HepG2 (cell line): Measurements from ENCODE around the gene ACVRL1. TPM values are rescaled to one million over a fixed set of nuclear protein-coding genes. Genes with fewer than 3 reads are reported as not detected.

Source experiments
- HMGXB3 ChIP-seq: sonication (generic); formaldehyde crosslinking; IDR thresholded peaks from 2 replicates; pipeline ENCODE4 v1.4.0; 2020; ENCODE audit warnings: missing genetic modification reagents, borderline replicate concordance
- KMT2A ChIP-seq: sonication (generic); formaldehyde crosslinking; IDR thresholded peaks from 2 replicates; pipeline ENCODE4 v1.4.0; 2020; ENCODE audit warnings: missing genetic modification reagents
- MXD3 ChIP-seq: IDR thresholded peaks from 2 replicates; pipeline ENCODE4 v1.6.1; 2016; ENCODE audit warnings: mild to moderate bottlenecking, missing biosample characterization, missing genetic modification reagents
- SMARCE1 ChIP-seq: fragments of 450-650 bp; IDR thresholded peaks from 2 replicates; pipeline ENCODE4 v1.6.1; 2017; ENCODE audit warnings: borderline replicate concordance
- SMC3 ChIP-seq: IDR thresholded peaks from 2 replicates; pipeline ENCODE4 v1.6.1; 2011; ENCODE audit warnings: low read length, improper control_type of control experiment
- TBX2 ChIP-seq: sonication (generic); formaldehyde crosslinking; IDR thresholded peaks from 2 replicates; pipeline ENCODE4 v1.5.0; 2020; ENCODE audit warnings: missing genetic modification reagents, mild to moderate bottlenecking, borderline replicate concordance
- XRCC5 ChIP-seq: fragments of 200-400 bp; formaldehyde crosslinking; optimal IDR thresholded peaks from 2 replicates; pipeline ENCODE3; 2017; ENCODE audit warnings: mild to moderate bottlenecking, low read length
- ZBTB33 ChIP-seq: sonication (generic); formaldehyde crosslinking; IDR thresholded peaks from 2 replicates; pipeline ENCODE4 v1.4.0; 2020; ENCODE audit warnings: missing genetic modification reagents
- ZGPAT ChIP-seq: IDR thresholded peaks from 2 replicates; pipeline ENCODE4 v1.6.1; 2016; ENCODE audit warnings: mild to moderate bottlenecking
- ZNF143 ChIP-seq: sonication (generic); formaldehyde crosslinking; IDR thresholded peaks from 2 replicates; pipeline ENCODE4 v1.4.0; 2020; ENCODE audit warnings: missing genetic modification reagents
- ZNF331 ChIP-seq: sonication (generic); formaldehyde crosslinking; IDR thresholded peaks from 2 replicates; pipeline ENCODE4 v1.4.0; 2020; ENCODE audit warnings: missing genetic modification reagents
- ZNF574 ChIP-seq: sonication (generic); formaldehyde crosslinking; IDR thresholded peaks from 2 replicates; pipeline ENCODE4 v1.4.0; 2020; ENCODE audit warnings: missing genetic modification reagents
- ZNF576 ChIP-seq: sonication (generic); formaldehyde crosslinking; IDR thresholded peaks from 2 replicates; pipeline ENCODE4 v1.4.0; 2020; ENCODE audit warnings: mild to moderate bottlenecking, missing genetic modification reagents
- ZNF619 ChIP-seq: sonication (generic); formaldehyde crosslinking; IDR thresholded peaks from 2 replicates; pipeline ENCODE4 v1.4.0; 2020; ENCODE audit warnings: mild to moderate bottlenecking, missing genetic modification reagents
- ZNF781 ChIP-seq: sonication (generic); formaldehyde crosslinking; IDR thresholded peaks from 2 replicates; pipeline ENCODE4 v1.5.1; 2020; ENCODE audit warnings: borderline replicate concordance, mild to moderate bottlenecking, missing genetic modification reagents; ENCODE audit errors: not compliant biosample characterization
- polyA plus RNA-seq, 8 experiments: library from polyadenylated mRNA; depleted of rRNA in 3 of 8; stranded (reverse) in 7 of 8; unstranded in 1 of 8; fragments of >200 nt; fragmentation: Illumina TruSeq in 4 of 8; extraction: Trizol in 4 of 8; gene quantifications; 2 replicates each; pipeline versions ENCODE4 v1.2.1 to v1.2.3, GENCODE V29; 2011 to 2016; ENCODE audit warnings: low read depth in 4 of 8, missing spikeins in 1 of 8, mixed read lengths in 1 of 8; ENCODE audit not compliant: insufficient read depth in 1 of 8
- total RNA-seq, 5 experiments: library from RNA; depleted of rRNA; stranded (reverse); fragments of >200 nt; fragmentation: Illumina TruSeq; extraction: Trizol; gene quantifications; 2 replicates each; pipeline ENCODE4 v1.2.3, GENCODE V29; 2016; ENCODE audit warnings: low read depth in 1 of 5

The ACVRL1 gene
- total and polyA plus RNA-seq, 2 of the 13 experiments (the other 11 are each of a cell fraction or from before 2014, with no cell fraction given): not detected

GRCh38 chr12:51970904-51971646 is 63.8 kb downstream of the ACVRL1 start (continued):
- TF ChIP-seq ZNF574 (peak; percentile 33; the same call in 1 of the 2 replicates), HMGXB3 (no peak), XRCC5 (peak; percentile 66), SMARCE1 (no peak), ZGPAT (no peak), ZBTB33 (CRISPR knock-in tag) (peak; percentile 95), MXD3 (CRISPR knock-in tag) (no peak), TBX2 (CRISPR knock-in tag) (no peak), ZNF143 (CRISPR knock-in tag) (no peak), ZNF576 (CRISPR knock-in tag) (no peak), ZNF619 (CRISPR knock-in tag) (no peak), SMC3 (peak; percentile 35; the same call in 1 of the 2 replicates), ZNF331 (CRISPR knock-in tag) (0 out of 2 replicates have a peak, but pooled peaks have one; percentile 16), ZNF781 (CRISPR knock-in tag) (no peak), KMT2A (CRISPR knock-in tag) (0 out of 2 replicates have a peak, but pooled peaks have one; percentile 42)
